Aorta (tissue), 5 donors: Measurements from ENCODE around the gene AMDHD2. TPM values are rescaled to one million over a fixed set of nuclear protein-coding genes. Genes with fewer than 3 reads are reported as not detected.
"Not testable (repeated sequence)": the region's sequence is repeated elsewhere in the genome, so short reads cannot be mapped to it uniquely, and the experiment has no call there.

Source experiments
- ATAC-seq: fragments of 200-7000 bp; cut with Tn5 transposase; one replicate; pipeline ENCODE4 v1.9.1; 2022; ENCODE audit warnings: moderate library complexity; ENCODE audit not compliant: low FRiP score
- DNase-seq, 2 donors: peaks; one replicate each; pipeline ENCODE4 v3.0.0-alpha.2; 2020
- H3K27ac ChIP-seq, 2 donors: one replicate each; pipeline ENCODE4 v1.5.1; 2013; ENCODE audit warnings: low read length in 2 of 2, mild to moderate bottlenecking in 2 of 2, moderate library complexity in 2 of 2, control low read depth in 1 of 2, inconsistent platforms in 1 of 2, low read depth in 1 of 2
- H3K27me3 ChIP-seq, 2 donors: one replicate each; pipeline ENCODE4 v1.6.1; 2013; ENCODE audit warnings: control low read depth in 1 of 2, low read length in 1 of 2, mild to moderate bottlenecking in 1 of 2, moderate library complexity in 1 of 2; ENCODE audit not compliant: insufficient read depth in 2 of 2, control insufficient read depth in 1 of 2
- H3K36me3 ChIP-seq, 2 donors: one replicate each; pipeline ENCODE4 v1.6.1; 2013; ENCODE audit warnings: control low read depth in 1 of 2, low read length in 1 of 2, mild to moderate bottlenecking in 1 of 2; ENCODE audit not compliant: insufficient read depth in 2 of 2, control insufficient read depth in 1 of 2
- H3K4me1 ChIP-seq, 2 donors: one replicate each; pipeline ENCODE4 v1.6.1; 2013; ENCODE audit warnings: low read length in 2 of 2, control low read depth in 1 of 2, mild to moderate bottlenecking in 1 of 2, moderate library complexity in 1 of 2; ENCODE audit not compliant: insufficient read depth in 2 of 2, control insufficient read depth in 1 of 2
- H3K4me3 ChIP-seq, 2 donors: one replicate each; pipeline ENCODE4 v1.5.1; 2013; ENCODE audit warnings: low read length in 2 of 2, control low read depth in 1 of 2, mild to moderate bottlenecking in 1 of 2
- H3K9me3 ChIP-seq: one replicate; pipeline ENCODE4 v1.6.1; 2013; ENCODE audit warnings: mild to moderate bottlenecking, low read length; ENCODE audit not compliant: control insufficient read depth
- WGBS, 2 donors: extraction: QIAGEN DNeasy Blood & Tissue Kit; methylation state at CpG; one replicate each; pipeline ENCODE4 v1.1.7; 2013; 5-methylcytosine and 5-hydroxymethylcytosine counted together
- intact Hi-C, 2 donors: fragments of 100-400 bp; cut with DNase I; formaldehyde crosslinking; loops; one replicate each; pipeline versions ENCODE4 v1.14.2 to v1.15.0; 2022
- microRNA-seq, 2 donors: library from miRNA; unstranded; fragments of <30 nt; microRNA quantifications; one replicate each; pipeline ENCODE4 v1.2.0, GENCODE V29; 2020
- polyA plus RNA-seq, 2 donors: library from polyadenylated mRNA; stranded (reverse); fragments of 200-250 nt; gene quantifications; one replicate each; pipeline ENCODE4 v1.2.3, GENCODE V29; 2013
- total RNA-seq, 2 donors: library from RNA; stranded (reverse); fragmentation: NEBNext Ultra II Directional; extraction: Animal tissue kit (Norgen Biotek cat#: 25700); gene quantifications; one replicate each; pipeline ENCODE4 v1.2.1, GENCODE V29; 2021
- donor health status: healthy with polysubstance abuse.
- donor health status: Bipolar disorder and iron deficiency.
- donor health status: DM: no; HTN: no; CAD: no.
- donor health status: DM: no; HTN: no; CAD: no.
- donor health status: DM: yes; HTN: yes; CAD: no.

Gene AMDHD2
- total and polyA plus RNA-seq, 4 donors: 19.5 to 48.6 (median 33.3) TPM

DNA sequence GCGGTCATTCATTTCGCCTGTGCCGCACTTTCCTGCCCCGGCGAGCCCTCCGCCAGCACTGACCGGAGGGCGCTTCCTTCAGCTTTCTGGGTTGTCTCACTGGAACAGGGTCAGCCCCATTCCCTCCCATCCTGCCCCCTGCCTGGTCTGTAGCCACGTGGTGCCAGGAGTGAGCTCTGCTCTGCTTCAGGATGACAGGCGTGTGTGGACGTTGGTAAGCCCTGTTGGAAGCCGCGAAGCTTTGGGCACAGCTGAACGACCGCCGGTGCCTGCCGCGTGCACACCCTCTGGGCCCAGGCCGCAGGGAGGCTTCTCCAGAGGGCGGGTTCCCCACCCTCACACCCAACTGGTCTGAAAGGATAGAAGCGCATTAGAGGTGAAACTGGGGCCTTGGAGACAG lies 60.6 kb downstream of the AMDHD2 start:
- intact Hi-C loops, ATAC-seq: not testable (repeated sequence)
- no CpG with 5 or more reads among the region's 21 CpGs for WGBS, 2 donors

More for the DNA sequence above, 60.6 kb downstream of the AMDHD2 start:
- not testable (repeated sequence) for H3K27me3 ChIP-seq, DNase-seq, H3K9me3 ChIP-seq, H3K4me3 ChIP-seq, H3K36me3 ChIP-seq, H3K4me1 ChIP-seq, H3K27ac ChIP-seq

Small RNAs within 50 kb of the gene (microRNA-seq; reads per million reads assigned to microRNA genes)
- gene MIR3178: 0 reads per million in 2 donors

Other genes with a start within 250 kb of the AMDHD2 start
- gene ABCA3, start 179.6 kb upstream of the AMDHD2 start, total RNA-seq: 10 to 100 TPM; 11.7 to 19.3 TPM
- gene ABCA3, start 179.6 kb upstream of the AMDHD2 start, polyA plus RNA-seq: 1 to 10 TPM; 2.6 to 7.6 TPM
- gene CCNF, start 90.9 kb upstream of the AMDHD2 start, total RNA-seq: 1 to 10 TPM in 1 of 2 donors, under 1 TPM in 1; 0.91 to 3.6 TPM
- under 1 TPM; 0.33 to 0.75 TPM for gene CCNF, start 90.9 kb upstream of the AMDHD2 start, polyA plus RNA-seq
- under 1 TPM; 0.62 to 0.84 TPM for gene TEDC2, start 60.3 kb upstream of the AMDHD2 start, total RNA-seq
- gene TEDC2, start 60.3 kb upstream of the AMDHD2 start, polyA plus RNA-seq: 1 to 10 TPM in 1 of 2 donors, under 1 TPM in 1; 0.38 to 1.6 TPM
- under 1 TPM in 1 of 2 donors, not detected in 1; 0.42 TPM for gene NTN3, start 49.1 kb upstream of the AMDHD2 start, total RNA-seq
- gene NTN3, start 49.1 kb upstream of the AMDHD2 start, polyA plus RNA-seq: not detected
- 10 to 100 TPM in 1 of 2 donors, 1 to 10 TPM in 1; 6.9 to 15.6 TPM for gene TBC1D24, start 45.2 kb upstream of the AMDHD2 start, total RNA-seq
- 1 to 10 TPM in 1 of 2 donors, under 1 TPM in 1; 0.38 to 3.0 TPM for gene TBC1D24, start 45.2 kb upstream of the AMDHD2 start, polyA plus RNA-seq
- 100 to 1,000 TPM; 116 to 119 TPM for gene ATP6V0C, start 6.4 kb upstream of the AMDHD2 start, total RNA-seq
- gene ATP6V0C, start 6.4 kb upstream of the AMDHD2 start, polyA plus RNA-seq: 100 to 1,000 TPM in 1 of 2 donors, 10 to 100 TPM in 1; 67.9 to 108 TPM
- gene CEMP1, start 11.0 kb downstream of the AMDHD2 start, total RNA-seq: not detected
- gene CEMP1, start 11.0 kb downstream of the AMDHD2 start, polyA plus RNA-seq: 1 to 10 TPM in 1 of 2 donors, under 1 TPM in 1; 0.38 to 1.2 TPM
- gene PDPK1, start 17.6 kb downstream of the AMDHD2 start, total RNA-seq: 10 to 100 TPM; 43.0 to 46.4 TPM
- gene PDPK1, start 17.6 kb downstream of the AMDHD2 start, polyA plus RNA-seq: 10 to 100 TPM; 12.7 to 17.9 TPM
- 10 to 100 TPM; 14.3 to 15.5 TPM for gene KCTD5, start 162.2 kb downstream of the AMDHD2 start, total RNA-seq
- gene KCTD5, start 162.2 kb downstream of the AMDHD2 start, polyA plus RNA-seq: 10 to 100 TPM in 1 of 2 donors, 1 to 10 TPM in 1; 9.7 to 13.0 TPM
- gene PRSS27, start 199.9 kb downstream of the AMDHD2 start, total RNA-seq: 1 to 10 TPM; 1.3 to 2.2 TPM
- 1 to 10 TPM; 1.4 to 1.6 TPM for gene PRSS27, start 199.9 kb downstream of the AMDHD2 start, polyA plus RNA-seq
- 100 to 1,000 TPM; 552 to 716 TPM for gene SRRM2, start 232.3 kb downstream of the AMDHD2 start, total RNA-seq
- 100 to 1,000 TPM; 194 to 946 TPM for gene SRRM2, start 232.3 kb downstream of the AMDHD2 start, polyA plus RNA-seq